GM19035 (cell line): ENCODE measurements around the gene KLHDC2.
"Not testable (repeated sequence)": the region's sequence is repeated elsewhere in the genome, so short reads cannot be mapped to it uniquely, and the experiment has no call there.

Experiments
- ATAC-seq: cut with Tn5 transposase; IDR thresholded peaks from one replicate; pipeline ENCODE4 v1.9.1; 2021; ENCODE audit not compliant: unreplicated experiment

The KLHDC2 gene

DNA sequence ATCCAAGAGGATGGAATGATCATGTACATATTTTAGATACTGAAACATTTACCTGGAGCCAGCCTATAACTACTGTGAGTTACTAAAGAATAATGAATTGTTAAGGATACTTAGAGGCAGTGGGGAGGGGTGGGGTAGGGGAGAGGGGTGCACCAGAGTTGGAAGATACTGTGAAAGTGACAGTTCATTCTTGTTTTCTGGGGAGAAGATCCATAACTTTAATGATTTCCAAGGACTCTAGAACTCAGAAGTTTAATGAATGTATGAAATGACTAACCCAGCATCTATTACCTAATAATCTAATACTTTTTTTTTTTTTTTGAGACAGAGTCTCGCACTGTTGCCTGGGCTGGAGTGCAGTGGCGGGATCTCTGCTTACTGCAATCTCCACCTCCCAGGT lies 10.5 kb downstream of the KLHDC2 start:
- ATAC-seq = no peak

DNA sequence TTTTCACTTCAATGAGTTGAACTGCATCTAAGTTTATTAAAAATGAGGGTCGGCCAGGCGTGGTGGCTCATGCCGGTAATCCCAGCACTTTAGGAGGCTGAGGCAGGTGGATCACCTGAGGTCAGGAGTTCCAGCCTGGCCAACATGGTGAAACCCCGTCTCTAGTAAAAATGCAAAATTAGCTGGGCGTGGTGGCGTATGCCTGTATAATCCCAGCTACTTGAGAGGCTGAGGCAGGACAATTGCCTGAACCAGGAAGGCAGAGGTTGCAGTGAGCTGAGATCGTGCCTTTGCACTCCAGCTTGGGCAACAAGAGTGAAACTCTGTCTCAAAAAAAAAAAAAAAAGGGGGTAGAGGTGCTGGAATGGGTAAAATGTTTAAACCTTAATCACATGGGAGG lies 13.1 kb downstream of the KLHDC2 start:
- ATAC-seq = not testable (repeated sequence)

DNA sequence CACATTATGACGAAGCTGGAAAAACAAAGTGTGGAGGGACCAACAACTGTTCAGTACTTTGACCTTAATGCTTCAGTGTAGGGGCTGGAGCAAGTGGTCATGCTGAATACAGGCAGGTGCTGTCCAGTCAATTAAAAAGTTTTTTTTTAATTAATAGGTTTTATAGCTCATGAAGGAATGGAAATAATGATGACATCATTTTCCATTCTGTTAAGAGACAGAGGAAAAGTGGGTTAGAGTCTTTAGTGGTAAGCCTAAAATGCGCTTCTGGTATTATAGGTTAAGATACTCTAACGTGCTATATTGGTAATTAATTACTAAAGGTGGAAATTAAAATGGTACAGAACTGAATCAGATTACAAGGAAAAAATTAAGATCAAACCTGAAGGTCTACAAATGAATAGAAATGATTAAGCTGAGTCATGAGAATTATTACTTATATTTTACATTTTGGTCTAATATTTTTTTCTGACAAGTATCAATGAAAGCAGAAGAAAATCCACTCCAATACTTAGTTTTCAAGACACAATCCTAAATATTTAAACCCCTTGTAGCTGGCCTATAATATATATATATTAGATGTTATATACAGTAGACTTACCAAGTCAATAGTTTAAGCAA lies 15.6 kb downstream of the KLHDC2 start:
- no peak for ATAC-seq

DNA sequence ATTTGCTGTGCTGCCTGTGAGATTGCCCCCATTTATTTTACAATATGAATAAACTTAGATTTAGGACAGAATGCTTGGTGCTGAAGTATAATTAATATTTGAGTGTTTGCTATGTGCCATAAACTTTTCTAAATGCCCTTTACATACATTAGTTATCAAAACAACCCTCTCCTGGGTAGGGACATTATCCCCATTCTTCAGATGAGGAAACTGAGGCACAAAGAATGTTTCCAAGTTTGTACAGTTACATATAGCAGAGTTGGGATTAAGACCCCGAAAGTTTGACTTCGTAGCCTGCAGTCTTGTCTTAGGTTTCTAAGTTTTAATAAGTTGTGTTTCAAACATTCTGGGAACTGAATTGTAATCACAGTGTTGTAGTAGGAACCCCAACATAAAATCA lies 18.4 kb downstream of the KLHDC2 start:
- ATAC-seq = no peak

DNA sequence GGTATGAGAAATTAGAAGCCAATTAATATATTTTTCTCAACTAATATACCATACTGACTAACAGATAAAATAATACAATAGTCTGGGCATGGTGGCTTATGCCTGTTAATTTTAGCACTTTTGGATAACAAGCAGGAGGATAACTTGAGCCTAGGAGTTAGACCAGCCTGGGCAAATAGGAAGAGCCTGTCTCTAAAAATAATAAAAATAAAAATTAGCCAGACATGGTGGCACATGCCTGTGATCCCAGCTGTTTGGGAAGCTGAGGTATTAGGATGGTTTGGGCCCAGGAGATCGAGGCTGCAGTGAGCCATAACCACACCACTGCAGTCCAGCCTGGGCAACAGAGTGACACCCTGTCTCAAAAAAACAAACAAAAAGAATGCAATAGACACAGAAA lies 24.7 kb downstream of the KLHDC2 start:
- no peak for ATAC-seq

DNA sequence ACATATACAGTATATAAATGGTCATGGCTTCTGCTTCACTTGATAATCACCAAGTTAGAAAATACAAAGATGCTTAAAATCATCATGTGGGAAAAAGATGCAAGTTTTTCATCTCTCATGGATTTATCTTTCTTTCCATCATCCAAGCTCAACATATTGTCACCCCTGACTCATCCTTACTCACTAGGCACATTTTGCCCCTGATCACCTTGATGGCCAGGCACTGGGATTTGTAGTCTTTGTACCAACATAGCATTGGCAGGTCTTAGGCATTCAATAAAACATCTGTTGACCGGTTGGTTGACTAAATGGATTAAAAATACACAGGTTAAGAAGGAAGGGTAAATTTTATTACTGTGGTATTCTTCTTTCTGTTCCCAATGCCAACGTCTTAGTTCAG lies 28.1 kb downstream of the KLHDC2 start:
- no peak for ATAC-seq

DNA sequence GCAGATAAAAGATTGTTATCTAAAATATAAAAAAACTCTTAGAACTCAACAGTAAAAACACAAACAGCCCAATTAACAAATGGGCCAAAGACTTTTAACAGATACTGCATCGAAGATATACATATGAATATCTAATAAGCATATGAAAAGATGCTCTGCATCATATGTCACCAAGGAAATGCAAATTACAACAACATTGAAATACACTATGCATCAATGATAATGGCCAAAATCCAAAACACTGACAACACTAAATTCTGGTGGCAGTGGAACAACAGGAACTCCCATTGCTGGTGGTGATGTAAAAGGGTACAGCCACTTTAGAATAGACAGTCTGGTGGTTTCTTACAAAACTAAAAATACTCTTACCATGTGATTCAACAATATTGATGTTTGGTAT lies 40.8 kb downstream of the KLHDC2 start:
- ATAC-seq = no peak

DNA sequence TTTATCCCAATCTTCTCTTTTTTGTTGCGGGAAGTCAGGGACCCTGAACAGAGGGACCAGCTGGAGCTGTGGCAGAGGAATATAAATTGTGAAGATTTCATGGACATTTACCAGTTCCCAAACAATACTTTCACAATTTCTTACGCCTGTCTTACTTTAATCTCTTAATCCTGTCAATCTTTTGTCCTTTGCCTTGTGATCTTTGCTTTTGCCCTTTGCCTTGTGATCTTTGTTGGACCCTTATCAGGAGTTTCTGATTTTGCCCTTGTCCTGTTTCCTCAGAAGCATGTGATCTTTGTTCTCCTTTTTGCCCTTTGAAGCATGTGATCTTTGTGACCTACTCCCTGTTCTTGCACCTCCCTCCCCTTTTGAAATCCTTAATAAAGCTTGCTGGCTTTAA lies 48.2 kb downstream of the KLHDC2 start:
- ATAC-seq = not testable (repeated sequence)

DNA sequence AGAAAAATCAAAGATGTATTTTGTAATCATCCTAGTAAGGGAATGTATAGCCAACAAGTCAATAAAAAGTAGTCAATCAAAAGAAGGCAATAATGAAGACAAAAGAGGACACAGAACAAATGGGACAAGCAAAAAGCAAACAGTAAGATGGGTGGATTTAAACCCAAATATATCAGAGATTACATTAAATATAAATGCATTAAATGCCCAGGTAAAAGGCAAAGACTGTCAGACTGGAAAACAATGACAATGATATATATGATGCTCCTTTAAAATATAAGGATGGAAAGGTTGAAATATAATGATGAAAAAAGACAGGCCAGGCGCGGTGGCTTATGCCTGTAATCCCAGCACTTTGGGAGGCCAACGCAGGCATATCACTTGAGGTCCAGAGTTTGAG lies 48.9 kb downstream of the KLHDC2 start:
- ATAC-seq = no peak

DNA sequence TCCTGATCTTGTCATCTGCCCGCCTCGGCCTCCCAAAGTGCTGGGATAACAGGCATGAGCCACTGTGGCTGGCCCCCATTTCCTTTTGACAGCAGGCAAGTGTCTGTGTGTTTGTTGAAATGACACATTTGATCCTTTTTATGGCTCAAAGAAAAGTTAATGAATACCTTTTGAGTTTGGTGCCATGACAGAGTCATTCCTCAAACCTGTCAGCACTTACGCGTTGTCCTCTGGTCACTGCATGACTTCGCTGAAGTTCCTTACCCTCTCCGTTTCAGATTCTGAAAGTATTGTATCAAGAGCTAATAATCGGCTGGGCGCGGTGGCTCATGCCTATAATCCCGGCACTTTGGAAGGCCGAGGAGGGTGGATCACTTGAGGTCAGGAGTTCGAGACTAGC lies 52.2 kb downstream of the KLHDC2 start:
- ATAC-seq = no peak

DNA sequence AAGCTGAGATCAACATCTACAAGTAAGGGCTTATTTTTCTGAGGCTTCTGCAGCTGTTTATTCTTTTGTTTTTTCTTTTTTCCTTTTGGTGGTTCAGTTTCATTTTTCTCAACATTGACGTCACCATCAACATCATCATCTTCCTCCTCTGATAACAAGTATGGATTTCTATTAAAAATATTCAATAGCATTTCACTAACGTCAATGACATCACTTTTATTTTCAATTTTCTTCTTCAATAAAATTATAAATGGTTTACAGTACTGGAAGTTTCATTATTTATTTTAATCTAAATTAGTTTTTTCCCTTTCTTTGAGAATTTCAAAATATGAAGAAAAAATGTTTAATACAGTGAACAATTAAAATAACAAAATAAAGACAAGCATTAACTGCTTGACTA lies 60.7 kb downstream of the KLHDC2 start:
- ATAC-seq = no peak
